HG02798 (cell line): Measurements from ENCODE around the gene PLEK.
"Not testable (repeated sequence)": the region's sequence is repeated elsewhere in the genome, so short reads cannot be mapped to it uniquely, and the experiment has no call there.

Experiments
- ATAC-seq: cut with Tn5 transposase; IDR thresholded peaks from one replicate; pipeline ENCODE4 v1.9.1; 2021; ENCODE audit warnings: mild to moderate bottlenecking; ENCODE audit not compliant: unreplicated experiment, poor library complexity

The PLEK gene

DNA sequence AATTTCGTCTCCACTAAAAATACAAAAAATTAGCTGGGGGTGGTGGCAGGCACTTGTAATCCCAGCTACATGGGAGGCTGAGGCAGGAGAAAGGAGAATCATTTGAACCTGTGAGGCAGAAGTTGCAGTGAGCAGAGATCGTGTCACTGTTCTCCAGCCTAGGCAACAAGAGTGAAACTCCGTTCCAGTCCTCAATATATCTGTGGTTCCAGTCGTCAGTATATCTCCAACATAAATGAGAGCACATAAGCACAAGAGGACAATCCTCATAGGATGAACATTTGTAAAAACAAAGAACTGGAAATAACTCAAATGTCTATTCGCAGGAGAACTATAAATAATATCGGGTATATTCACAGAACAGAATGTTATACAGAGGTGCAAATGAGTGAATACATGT, 13.1 kb upstream of the PLEK start:
- no peak for ATAC-seq

DNA sequence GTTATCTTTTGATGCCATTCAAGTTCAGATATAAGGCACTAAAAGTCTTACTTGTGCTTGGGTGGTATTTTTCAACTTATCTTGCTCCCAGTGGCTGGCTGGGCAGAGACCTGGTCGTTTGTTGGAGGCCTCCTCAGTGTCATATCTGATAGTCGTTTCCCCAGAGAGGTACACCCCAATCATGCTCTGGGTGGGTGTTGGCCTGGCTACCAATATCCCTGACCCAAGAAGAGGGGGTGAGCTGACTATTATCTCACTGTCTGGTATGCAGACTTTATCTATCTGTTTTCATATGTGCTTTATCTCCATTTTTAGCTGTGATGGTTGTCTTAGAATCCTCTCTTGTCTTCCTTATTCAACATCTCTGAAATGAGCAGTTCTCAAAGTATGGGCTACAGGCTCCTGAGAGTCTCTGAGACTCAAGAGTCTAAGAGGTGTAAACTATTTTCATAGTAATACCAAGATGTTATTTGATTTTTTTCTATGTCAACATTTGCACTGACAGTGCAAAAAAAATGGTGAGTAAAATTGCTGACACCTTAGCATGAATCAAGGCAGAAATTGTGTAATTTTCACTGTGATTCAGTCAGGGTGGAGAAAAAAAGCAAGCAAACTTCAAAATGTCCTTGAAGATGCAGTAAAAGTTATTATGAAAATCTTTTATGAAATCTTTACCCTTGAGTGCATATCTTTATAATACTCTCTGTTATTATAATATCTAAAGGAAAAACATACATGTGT, 12.3 kb upstream of the PLEK start:
- no peak for ATAC-seq

DNA sequence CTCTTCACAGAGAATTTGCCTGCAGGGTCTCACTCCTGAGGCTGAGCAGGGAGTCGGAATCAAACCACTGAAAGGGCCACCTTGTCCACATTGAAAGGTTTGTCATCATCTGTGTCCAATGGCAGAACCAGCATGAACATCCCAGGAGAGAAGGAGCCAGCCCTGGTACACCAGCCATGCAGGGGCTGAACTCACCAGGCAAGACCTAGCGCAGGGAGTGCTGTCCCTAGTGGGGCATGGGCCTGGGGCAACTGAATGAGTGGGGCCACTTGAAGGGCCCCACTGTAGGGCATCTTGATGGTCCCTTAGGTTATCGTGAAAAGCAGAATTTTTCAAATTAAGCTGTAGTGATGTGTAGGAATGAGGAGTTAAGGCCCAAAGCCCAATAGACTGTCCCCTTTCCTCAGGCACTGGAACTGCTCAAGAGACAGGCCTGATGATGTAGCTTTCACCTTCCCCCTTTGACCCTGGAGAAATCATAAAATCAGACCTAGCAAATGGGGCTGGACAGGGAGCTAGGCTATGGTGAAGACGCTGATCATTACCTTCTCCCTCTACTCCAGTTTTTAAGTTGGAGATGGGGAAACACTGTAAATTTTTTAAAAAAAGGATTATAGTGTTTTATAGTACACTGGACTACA, 8.4 kb upstream of the PLEK start:
- no peak for ATAC-seq

DNA sequence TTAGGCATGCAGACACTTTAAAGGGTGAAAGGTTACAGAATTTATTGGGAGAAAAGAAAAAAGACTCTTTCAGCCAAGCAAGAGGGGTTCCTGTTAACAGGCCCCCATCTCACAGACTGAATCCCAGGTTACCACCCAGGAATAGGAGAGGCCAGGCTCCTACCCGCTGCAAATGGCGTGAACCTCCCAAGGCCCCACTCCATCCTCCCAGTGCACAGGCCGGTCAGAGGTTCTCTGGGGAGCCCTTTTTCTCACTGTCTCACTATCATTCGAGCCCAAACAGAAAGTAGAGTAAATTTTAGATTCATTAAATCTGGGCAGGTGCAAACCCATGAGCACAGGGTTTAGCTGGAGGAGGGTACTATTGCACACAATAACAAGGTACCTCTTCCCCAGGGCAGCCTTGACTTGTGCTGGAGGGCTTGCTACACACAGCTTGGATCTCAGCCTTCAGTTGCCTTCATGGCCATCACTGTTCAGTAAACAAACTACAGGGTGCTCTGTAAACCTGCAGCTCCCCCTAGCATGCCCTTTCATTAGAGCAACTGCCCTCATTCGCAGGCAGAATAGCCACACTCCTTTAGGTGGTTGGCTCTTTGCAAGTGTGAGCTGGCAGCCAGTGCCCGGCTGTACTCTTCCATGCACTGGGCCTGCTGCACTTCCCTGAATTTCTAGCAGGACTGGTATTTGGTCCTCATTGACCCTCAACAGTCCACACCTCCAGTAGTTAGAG, 7.3 kb upstream of the PLEK start:
- ATAC-seq = peak; percentile 70

DNA sequence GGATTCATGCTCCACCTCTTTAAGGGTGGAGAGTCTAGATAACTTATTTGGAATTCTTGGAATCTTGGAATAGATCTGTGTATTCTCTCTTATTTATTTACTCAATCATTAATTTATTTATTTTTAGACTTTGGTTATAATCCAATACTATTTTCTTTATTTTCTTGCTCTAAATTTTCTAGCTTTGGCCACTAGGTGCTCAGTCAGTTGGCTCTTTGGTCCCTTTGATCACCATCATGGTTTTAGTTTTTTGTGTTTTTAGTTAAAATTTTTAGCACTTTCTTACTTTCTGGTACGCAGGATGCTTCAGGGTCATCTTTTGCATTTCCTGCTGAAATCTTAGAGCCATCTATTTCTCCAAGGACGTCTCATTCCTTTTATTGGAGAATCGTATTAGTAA, 5.2 kb upstream of the PLEK start:
- no peak for ATAC-seq

DNA sequence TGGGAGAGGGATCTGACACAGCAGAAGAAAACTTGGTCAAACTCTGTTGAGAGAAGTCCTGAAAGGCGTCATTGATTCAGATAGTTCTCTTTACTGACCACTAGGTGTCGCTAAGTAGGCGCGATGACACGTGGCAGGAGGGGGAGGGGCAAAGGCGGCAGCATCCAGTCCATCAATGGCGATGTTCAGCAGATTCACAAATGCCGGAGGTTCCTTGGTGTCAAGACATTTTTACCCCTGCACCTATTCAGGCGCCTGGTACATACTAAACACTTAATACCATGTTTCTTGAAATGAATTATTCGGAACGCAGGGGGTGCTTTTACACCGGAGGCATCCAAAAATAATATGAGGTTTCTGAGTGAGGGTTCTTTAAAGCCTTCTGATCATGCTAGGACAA, 3.0 kb upstream of the PLEK start:
- ATAC-seq = peak; percentile 57

DNA sequence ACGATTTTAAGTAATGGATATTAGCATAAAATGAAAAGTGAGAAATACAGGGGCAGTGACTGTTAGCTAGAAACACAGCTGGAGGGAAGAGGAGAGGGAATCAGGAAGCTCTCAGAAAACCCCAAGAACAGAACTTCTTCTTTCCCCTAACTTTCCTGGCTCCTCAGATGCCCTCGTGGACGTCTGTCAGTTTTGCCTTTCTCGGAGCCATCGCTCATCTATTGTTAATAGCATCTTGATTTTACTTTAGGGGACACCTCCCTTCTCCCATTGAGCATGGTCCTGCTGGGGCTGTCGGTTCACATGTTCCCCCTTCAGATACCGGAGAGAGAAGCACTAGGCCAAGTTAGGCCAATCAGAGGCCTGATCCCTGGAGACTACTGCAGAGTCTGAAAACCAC, 2.3 kb upstream of the PLEK start:
- ATAC-seq = no peak

DNA sequence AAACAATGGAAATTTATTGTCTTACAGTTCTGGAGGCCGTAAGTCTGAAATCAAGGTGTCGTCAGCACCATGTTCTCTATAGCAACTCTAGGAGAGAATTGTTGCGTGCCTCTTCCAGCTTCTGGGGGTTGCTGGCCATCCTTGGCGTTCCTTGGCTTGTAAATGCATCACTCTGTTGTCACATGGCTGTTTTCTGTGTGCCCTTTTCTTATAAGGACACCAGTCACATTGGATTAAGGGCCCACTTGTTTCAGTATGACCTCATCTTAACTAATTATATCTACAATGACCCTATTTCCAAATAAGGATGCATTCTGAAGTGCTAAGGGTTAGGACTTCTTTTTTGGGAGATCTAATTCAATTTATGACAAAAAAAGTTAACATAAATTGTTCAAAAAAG, 1.4 kb upstream of the PLEK start:
- no peak for ATAC-seq

DNA sequence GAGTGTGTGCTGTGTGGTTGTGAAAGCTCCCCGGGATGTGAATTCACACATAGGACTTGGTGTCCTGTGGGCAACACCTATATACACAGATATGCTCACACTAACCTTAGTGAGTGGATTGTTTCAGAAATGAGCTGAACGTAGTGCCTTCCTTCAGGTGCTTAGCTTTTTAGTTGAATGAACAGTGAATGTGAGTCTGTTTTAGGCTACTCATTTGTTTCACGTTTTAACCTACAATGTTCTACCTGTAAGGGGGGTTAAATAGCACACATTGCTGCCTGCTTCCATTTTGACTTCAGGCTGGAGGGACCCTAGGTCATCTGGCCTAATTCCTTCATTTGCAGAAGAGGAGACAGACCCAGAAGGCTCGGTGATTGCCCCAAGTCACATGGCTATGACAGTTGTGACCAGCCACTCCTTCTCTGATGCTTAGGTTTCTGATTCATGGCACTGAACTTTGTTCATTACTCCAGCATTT, 1.0 kb downstream of the PLEK start:
- ATAC-seq = peak; percentile 42

DNA sequence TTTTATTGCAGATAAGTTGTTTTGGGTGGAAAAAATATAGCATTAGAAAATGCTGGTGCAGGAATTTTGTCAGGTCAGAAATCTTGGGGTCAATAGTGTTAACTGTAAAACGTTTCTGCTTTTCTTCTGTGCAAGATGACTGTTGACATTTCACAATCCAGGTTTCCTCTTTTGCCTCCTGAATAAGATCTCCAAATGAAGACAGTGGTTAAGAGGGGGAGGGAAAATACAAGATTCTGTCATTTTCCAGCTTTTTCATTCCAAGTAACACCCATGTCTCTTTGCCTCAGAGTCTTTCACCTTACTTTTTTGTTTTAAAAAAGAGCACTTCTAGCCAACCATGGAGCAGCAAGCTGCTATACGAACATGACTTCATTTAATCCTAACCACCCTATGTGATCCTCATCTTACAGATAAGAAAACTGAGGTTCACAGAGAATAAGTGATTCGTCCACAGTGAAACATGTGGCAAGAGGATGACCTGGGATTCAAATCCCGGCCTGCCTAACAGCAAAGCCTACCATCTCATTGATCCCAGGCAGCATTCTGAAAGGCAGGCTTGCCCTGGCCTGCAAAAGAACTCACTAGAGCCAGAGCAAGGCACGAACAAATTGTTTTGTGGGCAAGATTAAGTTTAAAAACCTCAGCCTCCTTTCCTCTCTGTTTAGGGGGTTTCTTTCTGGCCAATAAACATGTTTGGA, 3.0 kb downstream of the PLEK start:
- ATAC-seq = no peak

DNA sequence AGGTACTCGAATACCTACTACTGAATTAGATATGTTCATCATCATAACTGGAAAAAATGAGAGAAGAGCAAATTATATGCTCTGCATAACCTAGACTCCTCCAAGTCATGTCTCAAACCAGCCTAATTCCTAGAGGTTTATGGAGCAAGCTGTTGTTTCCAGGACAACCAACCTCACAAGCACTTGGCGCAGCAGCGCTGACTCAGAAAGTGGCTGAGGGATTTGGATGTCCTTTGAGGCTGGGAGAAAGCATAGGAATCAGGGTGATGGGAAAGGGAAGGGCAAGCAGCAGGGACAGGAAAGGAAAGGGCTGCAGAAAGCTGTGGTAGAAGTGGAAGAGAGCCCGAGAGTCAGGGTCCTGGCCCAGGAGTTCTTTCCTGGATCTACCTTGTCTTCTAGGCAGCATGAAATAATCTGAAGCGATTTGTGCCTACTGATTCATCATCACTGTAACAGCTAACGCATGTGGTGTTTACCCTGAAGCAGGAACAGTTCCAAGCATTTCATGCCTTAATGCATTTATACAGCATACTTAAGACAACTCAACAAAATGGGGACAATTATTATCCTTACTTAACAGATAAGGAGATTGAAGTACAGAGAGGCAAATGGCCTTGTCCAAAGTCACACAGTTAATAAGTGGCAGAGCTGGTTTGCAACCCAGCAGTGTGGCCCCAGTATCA, 3.7 kb downstream of the PLEK start:
- no peak for ATAC-seq

DNA sequence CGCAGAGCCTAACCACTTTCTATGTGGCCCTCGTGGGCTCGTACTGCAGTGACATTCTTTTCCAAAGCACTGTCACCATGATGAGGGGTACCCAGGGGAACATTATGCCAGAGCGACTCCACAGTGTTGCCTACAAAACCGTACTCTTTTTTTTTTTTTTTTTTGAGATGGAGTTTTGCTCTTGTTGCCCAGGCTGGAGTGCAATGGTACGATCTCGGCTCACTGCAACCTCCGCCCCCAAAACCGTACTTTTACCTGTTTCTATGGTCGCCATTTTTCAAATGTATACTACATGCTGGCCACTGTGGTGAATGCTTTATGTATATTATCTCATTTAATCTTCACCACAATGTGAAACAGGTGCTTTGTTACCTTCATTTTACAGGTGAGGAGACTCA, 4.3 kb downstream of the PLEK start:
- ATAC-seq = no peak

DNA sequence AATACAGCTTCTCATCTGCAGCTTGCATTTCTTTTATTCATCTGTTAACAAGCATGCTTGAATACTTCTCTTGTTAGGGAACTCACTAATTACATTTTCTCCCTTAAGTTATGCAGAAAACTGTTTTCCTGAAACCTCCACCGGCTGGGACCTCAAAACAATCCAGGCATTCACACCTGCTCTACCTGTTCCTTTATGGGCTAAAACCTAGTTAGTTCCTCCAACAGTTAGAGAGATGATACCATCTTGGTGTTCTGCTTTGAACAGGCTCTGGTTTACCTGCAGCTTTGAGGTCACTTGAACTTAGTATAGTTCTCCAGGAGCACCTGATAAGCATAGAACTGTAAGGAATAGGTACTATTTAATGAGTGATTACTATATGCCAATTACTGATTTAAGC, 6.1 kb downstream of the PLEK start:
- no peak for ATAC-seq

DNA sequence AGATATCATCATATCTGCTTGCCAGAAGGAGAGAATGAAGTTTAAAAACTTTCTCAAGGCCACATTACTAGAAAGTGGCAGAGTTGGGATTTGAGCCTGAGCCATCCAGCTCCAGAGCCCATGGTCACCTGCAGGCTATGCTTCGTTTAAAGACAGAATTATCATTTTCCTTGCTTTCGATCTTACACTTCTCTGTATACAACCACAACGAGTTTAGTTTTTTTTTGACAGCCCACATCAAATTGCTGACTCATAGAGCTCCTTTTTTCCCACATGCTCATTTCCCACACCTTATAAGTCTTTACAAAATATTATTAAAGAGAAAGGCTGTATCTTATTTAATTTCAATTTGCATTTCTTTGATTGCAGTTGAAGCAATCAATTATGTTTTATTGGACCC, 6.5 kb downstream of the PLEK start:
- ATAC-seq = peak; percentile 23

DNA sequence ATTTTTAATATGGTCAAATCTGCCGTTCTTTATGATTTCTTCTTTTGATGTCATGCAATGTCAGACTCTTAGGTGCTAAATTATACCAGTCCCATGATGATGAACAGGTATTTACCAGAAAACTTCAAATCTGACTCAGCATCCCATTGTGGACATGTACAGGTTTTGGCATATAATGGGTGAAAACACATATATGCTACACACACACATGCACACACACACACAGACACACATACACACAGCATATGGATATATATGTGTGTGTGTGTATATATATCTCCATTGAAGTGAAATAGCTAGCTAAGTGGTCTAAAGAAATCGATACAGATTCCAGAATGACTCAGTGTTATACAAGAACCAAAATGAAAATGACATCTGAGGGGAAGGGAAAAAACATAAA, 7.4 kb downstream of the PLEK start:
- ATAC-seq = no peak

DNA sequence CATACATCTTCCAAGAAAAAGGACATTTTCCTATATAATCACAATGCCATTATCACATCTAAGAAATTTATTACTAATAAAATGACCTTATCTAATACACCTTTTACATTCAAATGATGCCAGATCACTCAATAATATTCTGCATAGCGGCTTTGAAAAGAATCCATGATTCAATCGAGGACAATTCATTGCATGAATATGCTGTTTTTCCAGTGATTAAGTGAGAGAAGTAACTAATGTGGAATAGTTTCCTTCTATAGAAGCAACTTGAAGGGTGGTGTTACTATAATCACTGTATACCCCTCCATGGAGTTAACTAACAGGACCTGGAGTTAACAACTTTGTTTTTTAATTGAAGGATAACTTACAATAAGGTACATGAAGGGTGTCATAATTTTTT, 9.1 kb downstream of the PLEK start:
- no peak for ATAC-seq

DNA sequence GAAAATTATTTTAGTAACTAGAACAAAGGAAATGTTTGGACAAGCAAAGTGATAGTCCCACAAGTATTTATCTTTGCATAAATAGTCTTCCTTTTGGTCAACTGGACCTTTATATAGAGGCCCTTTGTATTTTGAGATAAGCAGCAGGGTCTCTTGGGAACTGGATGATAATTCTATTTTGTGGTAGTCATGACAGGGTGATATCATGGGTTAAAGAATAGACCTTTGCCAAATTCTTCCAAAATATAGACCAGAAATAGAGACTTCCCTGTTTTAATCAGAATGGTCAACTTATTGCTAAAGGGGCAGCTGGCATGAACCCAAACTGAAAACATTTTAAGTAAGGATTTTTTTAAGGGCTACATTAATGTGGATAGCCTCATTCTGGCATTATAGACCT, 10.5 kb downstream of the PLEK start:
- no peak for ATAC-seq

DNA sequence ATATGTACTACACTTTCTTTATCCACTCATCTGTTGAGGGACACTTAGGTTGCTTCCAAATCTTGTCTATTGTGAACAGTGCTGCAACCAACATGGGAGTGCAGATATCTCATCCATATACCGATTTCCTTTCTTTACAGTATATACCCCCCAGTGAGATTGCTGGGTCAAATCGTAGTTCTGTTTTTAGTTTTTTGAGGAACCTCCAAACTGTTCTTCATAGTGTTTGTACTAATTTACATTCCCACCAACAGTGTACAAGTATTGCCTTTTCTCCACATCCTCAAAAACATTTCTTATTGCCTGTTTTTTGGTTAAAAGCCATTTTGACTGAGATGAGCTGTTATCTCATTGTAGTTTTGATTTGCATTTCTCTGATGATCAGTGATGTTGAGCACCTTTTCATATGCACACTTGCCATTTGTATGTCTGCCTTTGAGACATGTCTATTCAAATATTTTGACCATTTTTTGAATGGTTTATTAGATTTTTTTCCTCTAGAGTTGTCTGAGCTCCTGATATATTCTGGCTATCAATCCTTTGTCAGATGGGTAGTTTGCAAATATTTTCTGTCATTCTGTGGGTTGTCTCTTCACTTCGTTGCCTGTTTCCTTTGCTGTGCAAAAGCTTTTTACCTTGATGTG, 12.2 kb downstream of the PLEK start:
- ATAC-seq = peak; percentile 26

DNA sequence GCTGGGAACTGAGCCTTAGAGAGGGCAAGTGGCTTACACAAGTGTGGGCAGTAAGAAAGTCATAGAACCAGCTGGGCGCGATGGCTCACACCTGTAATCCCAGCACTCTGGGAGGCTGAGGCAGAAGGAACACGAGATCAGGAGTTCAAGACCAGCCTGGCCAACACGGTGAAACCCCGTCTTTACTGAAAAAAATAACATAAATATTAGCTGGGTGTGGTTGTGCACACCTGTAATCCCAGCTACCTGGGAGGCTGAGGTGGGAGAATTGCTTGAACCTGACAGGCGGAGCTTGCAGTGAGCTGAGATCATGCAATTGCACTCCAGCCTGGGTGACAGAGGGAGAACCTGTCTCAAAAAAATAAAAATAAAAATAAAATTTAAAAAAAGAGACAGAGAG, 13.7 kb downstream of the PLEK start:
- ATAC-seq = not testable (repeated sequence)

DNA sequence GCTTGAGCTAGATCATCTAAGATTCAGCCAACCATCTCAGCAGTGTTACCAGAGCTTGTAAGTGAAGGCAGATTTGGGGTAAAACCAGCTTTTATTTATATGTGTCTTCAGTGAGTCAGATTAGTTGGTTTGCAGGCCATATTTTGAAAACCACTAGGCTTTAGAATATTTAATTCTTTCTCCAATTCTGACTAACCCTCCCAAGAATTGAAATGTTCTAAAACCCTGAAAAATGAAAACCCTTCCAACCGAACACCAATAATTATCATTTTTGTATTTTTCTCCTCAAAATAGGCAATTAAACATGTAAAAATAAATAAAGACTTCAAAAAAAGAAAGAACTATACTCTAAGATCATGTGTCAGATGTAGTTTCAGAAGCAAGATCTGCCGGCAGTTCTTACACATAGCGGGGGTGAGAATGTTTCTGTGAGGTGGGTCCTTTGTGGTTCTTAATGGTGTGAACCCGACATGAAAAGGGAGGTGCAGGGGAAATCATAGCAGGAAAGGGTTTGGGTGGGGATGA, 14.2 kb downstream of the PLEK start:
- ATAC-seq = peak; percentile 50
